ENCODE measurements around the gene OR9I1.

- TF ChIP-seq, protein P1, sequence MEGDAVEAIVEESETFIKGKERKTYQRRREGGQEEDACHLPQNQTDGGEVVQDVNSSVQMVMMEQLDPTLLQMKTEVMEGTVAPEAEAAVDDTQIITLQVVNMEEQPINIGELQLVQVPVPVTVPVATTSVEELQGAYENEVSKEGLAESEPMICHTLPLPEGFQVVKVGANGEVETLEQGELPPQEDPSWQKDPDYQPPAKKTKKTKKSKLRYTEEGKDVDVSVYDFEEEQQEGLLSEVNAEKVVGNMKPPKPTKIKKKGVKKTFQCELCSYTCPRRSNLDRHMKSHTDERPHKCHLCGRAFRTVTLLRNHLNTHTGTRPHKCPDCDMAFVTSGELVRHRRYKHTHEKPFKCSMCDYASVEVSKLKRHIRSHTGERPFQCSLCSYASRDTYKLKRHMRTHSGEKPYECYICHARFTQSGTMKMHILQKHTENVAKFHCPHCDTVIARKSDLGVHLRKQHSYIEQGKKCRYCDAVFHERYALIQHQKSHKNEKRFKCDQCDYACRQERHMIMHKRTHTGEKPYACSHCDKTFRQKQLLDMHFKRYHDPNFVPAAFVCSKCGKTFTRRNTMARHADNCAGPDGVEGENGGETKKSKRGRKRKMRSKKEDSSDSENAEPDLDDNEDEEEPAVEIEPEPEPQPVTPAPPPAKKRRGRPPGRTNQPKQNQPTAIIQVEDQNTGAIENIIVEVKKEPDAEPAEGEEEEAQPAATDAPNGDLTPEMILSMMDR (IDR thresholded peaks at IDR 0.05) = no peak
- no peak for TF ChIP-seq POLR2A (IDR thresholded peaks at IDR 0.05)
Observed at GRCh38 chr11:58067685-58068084, 57.6 kb downstream of the OR9I1 start.

Data from right lobe of liver (tissue), 4 donors.